GM18867 (cell line): ENCODE data around the gene SNX27.
"Not testable (repeated sequence)": the region's sequence is repeated elsewhere in the genome, so short reads cannot be mapped to it uniquely, and the experiment has no call there.

Experiments used
- ATAC-seq: cut with Tn5 transposase; IDR thresholded peaks from one replicate; pipeline ENCODE4 v1.9.1; 2021; ENCODE audit warnings: mild to moderate bottlenecking, moderate library complexity; ENCODE audit not compliant: unreplicated experiment

SNX27 gene

DNA sequence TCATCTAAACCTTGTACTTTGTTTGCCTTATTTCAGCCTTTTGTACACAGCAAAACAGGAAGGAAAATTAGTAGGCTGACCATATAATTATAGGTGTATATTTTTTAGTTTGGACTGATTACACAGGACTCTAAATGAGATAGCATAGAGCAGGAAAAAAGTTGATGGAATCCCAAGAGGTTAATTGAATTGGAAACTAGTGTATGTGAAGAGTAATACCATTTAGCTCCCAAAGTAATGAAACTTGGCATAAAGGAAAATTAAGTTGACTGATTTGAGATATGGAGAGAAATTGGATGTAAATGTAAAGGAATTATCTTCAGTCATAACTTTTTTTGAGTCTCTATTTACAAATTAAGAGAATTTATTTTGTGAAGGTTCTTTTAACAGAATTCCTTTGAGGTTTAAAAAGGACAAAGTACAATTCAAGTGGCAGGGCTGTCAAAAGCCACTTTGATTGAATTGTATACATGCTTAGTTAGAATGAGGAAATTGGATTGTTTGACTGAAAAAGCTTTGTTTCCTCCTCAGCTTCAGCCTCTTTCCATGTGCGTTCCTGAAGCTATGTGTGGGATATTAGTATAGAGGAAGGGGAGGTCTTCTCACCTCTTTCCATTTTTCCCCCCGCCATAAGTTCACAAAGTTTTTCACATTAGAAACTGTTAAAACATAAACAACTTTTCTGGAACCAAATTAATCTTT lies 26.4 kb downstream of the SNX27 start:
- ATAC-seq: no peak

DNA sequence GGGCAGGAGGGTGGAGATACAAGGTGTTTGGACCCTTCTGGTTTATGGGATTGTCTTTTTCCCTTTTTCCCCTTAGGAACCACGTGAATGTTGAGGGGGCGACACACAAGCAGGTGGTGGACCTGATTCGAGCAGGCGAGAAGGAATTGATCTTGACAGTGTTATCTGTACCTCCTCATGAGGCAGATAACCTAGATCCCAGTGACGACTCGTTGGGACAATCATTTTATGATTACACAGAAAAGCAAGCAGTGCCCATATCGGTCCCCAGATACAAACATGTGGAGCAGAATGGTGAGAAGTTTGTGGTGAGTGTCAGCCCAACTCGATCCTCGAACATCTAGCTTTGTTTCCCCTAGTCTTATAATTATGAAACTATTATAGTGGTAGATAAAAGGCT lies 27.0 kb downstream of the SNX27 start:
- no peak for ATAC-seq

DNA sequence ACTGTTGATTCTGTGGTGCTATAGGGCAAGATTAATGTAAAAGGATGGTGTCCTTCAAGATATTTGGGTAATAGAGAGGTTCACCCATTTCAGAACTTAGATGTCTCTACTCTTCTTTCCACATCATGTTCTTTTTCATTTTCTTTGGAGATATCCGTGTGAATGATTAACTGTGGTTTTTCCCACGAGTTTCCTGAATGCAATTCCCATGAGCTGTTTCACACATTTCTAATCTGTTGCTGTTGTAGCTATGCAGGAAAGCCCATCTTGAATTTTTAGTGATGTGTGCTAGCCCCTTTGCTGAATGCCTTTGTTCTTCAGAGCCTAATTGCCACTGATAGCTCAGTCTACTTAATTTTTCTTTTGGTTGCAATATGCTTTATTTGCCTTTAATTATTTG lies 27.6 kb downstream of the SNX27 start:
- no peak for ATAC-seq

DNA sequence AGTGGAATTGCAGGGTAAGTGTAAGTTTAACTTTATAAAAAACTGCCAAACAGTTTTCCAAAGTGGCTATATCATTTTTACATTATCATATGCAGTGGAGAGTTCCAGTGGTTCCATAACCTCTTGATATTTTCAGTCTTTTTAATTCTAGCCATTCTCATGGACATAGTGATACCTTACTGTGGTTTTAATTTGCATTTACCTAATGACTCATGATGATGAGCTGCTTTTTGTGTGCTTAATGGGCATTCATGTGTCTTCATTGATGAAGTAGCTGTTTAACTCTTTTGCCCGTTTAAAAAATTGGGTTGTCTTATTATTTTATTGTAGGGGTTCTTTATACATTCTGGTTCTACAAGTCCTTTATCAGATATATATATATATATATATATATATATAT lies 29.4 kb downstream of the SNX27 start:
- ATAC-seq: no peak

DNA sequence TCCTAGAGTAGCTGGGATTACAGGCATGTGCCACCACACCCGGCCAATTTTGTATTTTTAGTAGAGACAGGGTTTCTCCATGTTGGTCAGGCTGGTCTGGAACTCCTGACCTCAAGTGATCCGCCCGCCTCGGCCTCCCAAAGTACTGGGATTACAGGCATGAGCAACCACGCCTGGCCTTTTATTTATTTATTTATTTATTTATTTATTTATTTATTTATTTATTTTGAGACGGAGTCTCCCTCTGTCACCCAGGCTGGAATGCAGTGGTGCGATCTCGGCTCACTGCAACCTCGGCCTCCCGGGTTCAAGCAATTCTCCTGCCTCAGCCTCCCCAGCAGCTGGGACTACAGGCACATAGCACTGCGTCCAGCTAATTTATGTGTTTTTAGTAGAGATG lies 31.2 kb downstream of the SNX27 start:
- not testable (repeated sequence) for ATAC-seq

DNA sequence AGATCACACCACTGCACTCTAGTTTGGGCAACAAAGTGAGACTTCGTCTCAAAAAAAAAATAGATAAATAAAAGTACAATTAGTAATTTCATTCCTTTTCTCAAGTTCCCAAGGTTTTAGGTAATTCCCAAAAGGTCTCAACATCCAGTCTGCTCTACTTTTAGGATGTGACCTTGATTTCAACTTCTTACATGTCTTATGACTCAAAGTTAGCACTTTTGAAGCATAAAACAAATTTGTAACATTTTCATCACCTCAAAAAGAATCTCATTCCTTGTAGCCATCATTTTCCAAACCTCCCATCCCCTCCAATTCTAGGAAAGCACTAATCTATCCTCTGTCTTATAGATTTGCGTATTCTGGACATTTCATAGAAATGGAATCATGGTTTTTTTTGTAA lies 32.2 kb downstream of the SNX27 start:
- no peak for ATAC-seq

DNA sequence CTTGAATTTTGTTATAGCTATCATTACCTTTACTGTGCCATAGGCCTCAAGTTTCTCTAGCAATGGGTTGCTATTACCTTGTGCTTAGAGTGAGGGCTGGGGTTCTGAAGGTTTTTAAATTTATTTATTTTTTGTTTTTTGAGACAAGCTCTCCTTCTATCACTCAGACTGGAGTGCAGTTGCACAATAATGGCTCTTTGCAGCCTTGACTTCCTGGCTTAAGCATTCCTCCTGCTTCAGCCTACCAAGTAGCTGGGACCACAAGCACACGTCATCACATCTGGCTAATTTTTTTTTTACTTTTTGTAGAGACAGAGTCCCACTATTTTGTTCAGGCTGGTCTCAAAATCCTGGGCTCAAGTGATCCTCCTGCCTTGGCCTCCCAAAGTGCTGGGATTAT lies 41.5 kb downstream of the SNX27 start:
- no peak for ATAC-seq

DNA sequence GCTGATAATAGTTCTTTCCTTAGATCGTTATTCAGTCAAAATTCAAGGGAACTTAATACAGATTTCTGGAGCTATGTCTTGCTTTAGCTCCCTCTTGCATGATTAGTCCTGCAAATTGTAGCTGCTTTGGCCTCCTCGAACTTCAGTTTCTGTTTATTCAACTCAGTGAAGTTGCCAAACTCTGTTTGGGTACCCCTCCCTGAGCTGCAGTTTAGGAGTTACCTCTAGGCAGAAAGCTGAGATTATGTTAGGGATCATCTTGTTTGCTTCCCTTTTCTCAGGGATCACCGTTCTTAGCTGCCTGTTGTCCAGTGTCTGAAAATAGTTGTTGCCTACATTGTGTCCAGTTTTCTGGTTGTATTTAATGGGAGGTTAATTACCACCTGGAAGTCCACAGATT lies 43.5 kb downstream of the SNX27 start:
- ATAC-seq: no peak

DNA sequence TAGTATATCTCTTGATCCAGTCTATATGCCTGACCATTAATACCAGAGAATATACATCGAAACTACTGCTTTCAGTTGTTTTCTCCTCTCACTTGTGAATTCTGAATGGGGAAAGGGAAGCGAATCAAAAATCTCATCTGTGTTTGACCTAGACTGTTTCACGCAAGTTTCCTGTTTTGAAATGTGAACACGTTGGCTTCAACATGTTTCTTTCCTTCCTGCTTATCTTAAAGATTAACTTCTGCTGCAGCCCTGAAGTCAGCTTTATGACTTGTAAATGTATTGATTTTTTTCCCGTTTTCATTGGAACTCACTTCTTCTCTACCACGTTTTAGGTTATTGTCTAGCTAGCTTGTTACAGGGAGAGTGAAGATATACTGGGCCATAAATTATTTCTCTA lies 49.9 kb downstream of the SNX27 start:
- ATAC-seq: no peak

DNA sequence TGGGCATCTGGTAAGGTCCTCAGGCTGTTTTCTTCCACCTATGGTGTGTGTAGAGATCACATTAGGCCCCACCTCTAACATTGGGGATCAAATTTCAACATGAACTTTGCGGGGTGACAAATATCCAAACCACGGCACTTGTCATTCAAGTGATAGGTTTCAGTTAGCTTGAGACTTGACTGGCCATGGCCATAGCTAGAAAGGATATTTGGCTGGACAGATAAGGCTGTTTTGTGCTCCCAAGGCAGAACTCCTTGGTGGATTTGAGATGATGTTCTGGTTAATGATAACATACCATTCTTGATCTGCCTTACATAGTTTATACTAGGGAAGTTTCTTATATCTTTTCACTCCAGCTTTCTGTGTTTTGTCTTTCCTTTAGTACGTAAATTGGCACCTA lies 56.2 kb downstream of the SNX27 start:
- ATAC-seq: no peak

DNA sequence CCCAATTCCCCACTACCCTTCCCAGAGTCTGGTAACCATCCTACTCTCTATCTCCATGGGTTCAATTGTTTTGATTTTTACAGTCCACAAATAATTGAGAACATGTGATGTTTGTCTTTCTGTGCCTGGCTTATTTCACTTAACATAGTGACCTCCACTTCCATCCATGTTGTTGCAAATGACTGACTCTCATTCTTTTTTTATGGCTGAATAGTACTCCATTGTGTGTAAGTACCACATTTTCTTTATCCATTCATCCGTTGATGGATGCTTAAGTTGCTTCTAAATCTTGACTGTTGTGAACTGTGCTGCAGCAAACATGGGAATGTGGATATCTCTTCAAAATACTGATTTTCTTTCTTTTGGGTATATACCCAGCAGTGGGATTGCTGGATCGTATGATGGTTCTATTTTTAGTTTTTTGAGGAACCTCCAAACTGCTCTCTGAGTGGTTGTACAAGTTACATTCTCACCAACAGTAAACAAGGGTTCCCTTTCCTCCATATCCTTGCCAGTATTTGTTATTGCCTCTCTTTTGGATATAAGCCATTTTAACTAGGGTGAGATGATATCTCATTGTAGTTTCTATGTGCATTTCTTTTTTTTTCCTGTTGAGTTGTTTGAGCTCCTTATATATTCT lies 58.3 kb downstream of the SNX27 start:
- ATAC-seq: not testable (repeated sequence)

DNA sequence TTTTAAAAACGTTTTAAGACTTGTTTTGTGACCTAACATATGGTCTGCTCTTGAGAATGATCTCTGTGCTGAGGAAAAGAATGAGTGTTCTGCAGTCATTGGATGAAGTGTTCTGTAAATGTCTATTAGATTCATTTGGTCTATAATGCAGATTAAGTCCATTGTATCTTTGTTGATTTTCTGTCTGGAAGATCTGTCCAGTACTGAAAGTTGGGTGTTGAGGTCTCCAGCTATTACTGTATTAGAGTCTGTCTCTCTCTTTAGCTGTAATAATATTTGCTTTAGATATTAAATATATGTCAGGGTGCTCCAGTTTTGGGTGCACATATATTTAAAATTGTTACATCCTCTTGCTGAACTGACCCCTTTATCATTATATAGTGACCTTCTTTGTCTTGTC lies 61.6 kb downstream of the SNX27 start:
- ATAC-seq: no peak

DNA sequence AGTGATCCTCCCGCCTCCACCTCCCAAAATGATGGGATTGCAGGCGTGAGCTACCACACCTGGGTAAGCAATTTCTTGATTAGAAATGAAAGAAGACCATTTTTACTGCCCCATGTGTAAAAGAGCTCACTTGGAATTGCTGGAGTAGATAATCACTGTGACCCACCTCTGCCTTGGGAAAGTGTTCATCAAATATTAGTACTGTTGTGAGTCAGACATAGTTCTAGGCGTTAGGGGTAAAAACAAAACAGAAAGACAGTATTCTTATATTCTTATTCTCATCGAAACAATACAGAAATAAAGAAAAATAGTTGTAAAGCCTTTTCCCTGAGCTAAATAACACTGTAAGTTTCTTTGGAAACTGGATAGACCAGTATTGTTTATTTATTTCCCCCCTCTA lies 68.5 kb downstream of the SNX27 start:
- ATAC-seq: no peak

DNA sequence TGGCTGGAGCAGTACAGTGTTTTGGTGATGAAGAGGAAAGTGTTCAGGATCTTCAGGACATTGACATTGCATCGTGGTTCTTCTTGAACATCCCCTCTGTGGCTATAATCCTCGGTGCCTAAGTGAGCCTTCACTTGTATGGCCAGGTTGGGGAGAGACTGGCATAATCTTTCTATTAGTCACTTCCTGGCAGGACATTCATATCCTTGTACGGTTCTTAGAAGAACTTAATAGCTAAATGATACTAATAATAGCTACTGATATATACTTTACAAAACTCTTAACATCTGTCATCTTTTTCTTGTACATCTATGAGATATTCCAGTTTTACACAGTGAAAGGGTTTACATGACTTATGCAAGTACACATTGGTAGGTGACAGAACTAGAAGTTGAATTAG lies 69.0 kb downstream of the SNX27 start:
- ATAC-seq: no peak

DNA sequence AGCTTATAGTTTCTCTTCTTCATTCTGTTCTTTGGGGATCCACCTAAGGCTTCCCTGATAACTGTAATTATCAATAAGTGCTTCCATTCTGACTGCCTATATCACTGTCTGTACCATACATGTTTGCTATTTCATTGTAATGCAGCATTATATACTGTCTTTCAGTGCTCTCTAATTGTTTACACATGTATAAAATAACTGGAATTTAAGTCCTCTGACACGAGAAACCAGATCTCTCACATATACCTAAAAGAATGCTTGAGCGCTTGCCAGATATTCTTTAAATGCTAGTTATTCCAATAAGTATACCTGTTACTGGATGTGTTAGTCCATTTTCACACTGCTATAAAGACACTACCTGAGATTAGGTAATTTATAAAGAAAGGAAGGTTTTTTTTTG lies 70.1 kb downstream of the SNX27 start:
- no peak for ATAC-seq

DNA sequence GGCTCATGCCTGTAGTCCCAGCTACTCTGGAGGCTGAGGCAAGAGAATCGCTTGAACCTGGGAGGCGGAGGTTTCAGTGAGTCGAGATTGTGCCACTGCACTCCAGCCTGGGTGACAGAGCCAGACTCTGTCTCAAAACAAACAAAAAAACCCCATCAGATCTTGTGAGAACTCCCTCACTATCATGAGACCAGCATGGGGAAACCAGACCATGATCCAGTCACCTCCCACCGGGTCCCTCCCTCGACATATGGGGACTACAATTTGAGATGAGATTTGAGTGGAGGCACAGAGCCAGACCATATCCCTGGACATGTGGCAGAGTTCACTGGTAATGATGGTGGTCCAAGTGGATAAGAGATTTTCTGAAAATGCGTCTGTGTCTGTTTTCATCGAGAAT lies 71.1 kb downstream of the SNX27 start:
- not testable (repeated sequence) for ATAC-seq

DNA sequence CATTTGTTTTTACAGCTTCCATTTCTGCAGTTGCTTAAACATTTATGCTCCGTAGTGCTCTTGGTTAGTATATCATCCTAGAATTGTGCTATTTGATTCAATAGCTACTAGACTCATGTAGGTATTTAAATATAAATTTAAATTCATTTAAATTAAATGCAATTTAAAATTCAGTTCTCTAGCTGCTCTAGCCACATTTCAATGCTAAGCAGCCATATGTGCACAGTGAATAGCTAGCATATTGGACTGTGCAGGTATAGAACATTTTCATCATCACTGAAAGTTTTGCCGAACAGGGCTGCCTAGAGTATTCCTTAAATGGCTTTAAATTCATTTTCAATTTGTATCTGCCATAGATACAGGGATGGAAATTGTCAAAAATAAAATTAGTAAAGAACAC lies 72.3 kb downstream of the SNX27 start:
- no peak for ATAC-seq

DNA sequence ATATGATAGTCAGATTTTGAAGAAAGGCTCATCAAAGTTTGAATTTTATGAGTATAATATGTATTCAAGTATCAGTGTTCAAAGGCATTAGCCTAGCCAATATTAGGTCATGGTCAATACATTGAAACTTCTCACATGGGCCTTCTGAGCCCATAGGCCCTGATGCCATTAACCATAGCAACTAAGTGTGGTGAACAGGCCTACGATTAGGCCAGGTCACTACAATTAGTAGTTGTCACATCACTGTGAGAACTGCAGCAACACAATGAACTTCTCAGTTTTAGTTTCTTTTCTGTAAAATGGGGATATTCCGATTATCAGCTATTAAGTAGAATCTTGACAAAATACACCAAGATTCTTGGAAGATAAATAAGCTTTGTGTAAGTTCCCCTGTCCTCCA lies 74.7 kb downstream of the SNX27 start:
- no peak for ATAC-seq

DNA sequence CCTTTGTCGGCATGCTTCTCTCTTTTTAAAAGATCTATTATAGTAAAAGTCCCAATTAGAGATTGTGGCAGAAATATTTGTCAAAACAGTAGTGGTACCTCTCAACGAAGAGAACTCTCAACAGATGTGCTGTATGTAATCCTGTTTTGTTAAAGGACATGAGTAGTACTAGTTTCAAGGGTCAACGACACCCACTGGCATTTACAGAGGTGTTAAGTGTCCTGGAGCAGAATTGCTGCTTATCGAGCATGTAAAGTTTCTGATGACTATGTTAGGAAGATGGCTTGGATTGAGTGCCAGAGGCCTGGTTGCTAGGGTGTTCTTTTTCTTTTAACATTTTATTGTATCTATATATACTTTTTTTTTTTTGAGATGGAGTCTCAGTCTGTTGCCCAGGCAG lies 77.6 kb downstream of the SNX27 start:
- no peak for ATAC-seq

DNA sequence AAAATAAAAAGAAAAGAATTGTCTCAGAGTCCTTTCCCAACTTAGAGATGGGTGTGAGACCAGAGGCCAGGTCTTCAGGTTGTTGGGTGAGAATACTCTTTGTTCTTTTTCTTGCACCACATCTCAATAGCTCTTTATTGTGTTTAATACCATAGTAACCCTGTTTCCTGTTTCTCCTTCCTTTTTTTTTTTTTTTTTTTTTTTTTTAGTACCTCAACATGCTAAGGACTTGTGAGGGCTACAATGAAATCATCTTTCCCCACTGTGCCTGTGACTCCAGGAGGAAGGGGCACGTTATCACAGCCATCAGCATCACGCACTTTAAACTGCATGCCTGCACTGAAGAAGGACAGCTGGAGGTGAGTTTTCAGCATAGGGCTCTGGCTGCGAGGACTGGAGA lies 80.4 kb downstream of the SNX27 start:
- ATAC-seq: no peak

DNA sequence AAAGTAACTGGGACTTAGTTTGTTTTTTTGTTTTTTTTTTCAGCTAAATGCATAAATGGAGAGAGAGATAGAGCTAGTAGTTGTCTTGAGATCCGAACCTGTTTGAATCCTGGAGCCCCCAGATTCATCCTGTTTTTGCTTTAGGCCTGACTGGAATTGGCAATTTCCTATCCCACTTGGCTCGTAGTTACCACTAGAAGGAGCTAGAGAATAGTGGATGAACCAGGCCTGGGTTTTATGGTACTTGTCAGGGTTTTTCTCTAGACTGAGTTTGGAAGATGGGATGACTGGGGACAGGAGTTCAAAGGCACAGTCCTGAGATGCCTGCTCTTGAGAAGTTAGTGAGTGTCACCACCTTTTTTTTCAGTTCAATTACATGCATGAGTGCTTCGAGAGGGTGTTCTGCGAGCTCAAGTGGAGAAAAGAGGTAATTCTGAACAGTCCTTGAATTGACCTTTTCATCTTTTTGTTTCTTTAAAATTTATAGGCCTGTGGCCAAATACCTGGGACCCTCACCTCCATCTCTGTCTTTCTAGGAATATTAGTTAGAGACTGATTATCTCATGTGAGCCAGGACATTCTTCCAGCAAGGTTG lies 81.3 kb downstream of the SNX27 start:
- ATAC-seq: no peak

DNA sequence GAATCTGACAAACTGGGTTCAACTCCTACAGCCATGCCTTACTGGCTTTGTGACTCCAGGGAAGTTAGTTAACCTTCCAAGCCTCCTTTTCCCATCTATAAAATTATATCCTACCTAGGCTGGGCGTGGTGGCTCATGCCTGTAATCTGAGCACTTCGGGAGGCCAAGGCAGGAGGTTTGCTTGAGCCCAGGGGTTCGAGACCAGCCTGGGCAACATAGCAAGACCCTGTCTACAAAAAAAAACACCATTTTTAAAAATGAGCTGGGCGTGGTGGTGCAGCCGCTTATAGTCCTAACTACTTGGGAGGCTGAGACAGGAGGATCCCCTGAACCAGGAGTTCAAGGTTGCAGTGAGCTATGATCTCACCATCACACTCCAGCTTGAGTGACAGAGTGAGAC lies 89.7 kb downstream of the SNX27 start:
- no peak for ATAC-seq

DNA sequence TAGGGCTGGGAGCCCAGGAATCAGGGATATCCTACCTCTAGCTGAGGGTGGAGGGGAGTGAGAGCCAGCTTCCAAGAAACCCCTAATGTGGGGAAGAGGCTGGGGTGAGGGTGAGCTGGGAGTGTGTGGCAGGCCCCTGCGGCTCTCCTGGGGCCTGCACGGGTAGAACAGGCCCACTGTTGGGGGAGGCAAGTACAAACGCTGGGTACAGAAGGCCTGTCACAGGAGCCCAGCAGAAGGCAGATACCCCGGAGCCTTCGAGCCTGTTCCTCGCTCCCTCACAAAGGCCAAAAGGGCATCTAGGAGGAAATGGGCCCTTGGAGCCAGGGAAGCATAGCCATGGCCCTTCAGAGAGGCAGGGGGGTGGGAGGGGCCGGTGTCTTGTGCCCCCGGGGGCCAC lies 91.1 kb downstream of the SNX27 start:
- ATAC-seq: no peak
